ENCODE data around the gene SRCAP.

Gene SRCAP

GRCh38 chr16:30678586-30678970 lies 20.4 kb upstream of the SRCAP start:
- Histone ChIP-seq H3K9me2 (ENCODE audit: low read depth, low read length) (no peaks in the 10 kb centered on the region), H3K4me1 (ENCODE audit: insufficient read depth, low read length, severe bottlenecking) (no peaks in the 10 kb centered on the region), H3K79me2 (ENCODE audit: insufficient read depth, low read length) (no peaks in the 10 kb centered on the region), H3K27me3 (ENCODE audit: insufficient read depth, low read length) (no peaks in the 10 kb centered on the region), H3K9me3 (ENCODE audit: low read length) (no peaks in the 10 kb centered on the region), H4K20me1 (ENCODE audit: insufficient read depth, low read length) (no peaks in the 10 kb centered on the region), H3K4me2 (ENCODE audit: low read length) (no peak overlapping the region), H3F3A (ENCODE audit: insufficient read depth, low read length) (no peaks in the 10 kb centered on the region), H2AFZ (ENCODE audit: low read length) (no peak overlapping the region), H3K27ac (ENCODE audit: low read depth, low read length, poor library complexity, severe bottlenecking) (no peak overlapping the region), H3K9ac (ENCODE audit: low read length) (no peak overlapping the region), H3K36me3 (ENCODE audit: insufficient read depth, low read length) (no peaks in the 10 kb centered on the region), H3K4me3 (ENCODE audit: low read depth, low read length, poor library complexity, severe bottlenecking) (no peak overlapping the region)
- TF ChIP-seq CTCF (IDR thresholded peaks at IDR 0.05; ENCODE audit: low read length) (no peak), EZH2 (IDR thresholded peaks at IDR 0.05; ENCODE audit: borderline replicate concordance, low read length) (no peak)

GRCh38 chr16:30680326-30680725 lies 18.6 kb upstream of the SRCAP start:
- Histone ChIP-seq H3K4me1 (ENCODE audit: insufficient read depth, low read length, severe bottlenecking) (no peaks in the 10 kb centered on the region), H3K4me3 (ENCODE audit: low read depth, low read length, poor library complexity, severe bottlenecking) (no peak overlapping the region), H3K9me3 (ENCODE audit: low read length) (no peaks in the 10 kb centered on the region), H3K9ac (ENCODE audit: low read length) (no peak overlapping the region), H3K27me3 (ENCODE audit: insufficient read depth, low read length) (no peaks in the 10 kb centered on the region), H3K79me2 (ENCODE audit: insufficient read depth, low read length) (no peaks in the 10 kb centered on the region), H3K27ac (ENCODE audit: low read depth, low read length, poor library complexity, severe bottlenecking) (no peak overlapping the region), H4K20me1 (ENCODE audit: insufficient read depth, low read length) (no peaks in the 10 kb centered on the region), H2AFZ (ENCODE audit: low read length) (no peak overlapping the region), H3K9me2 (ENCODE audit: low read depth, low read length) (no peaks in the 10 kb centered on the region), H3K36me3 (ENCODE audit: insufficient read depth, low read length) (no peaks in the 10 kb centered on the region), H3K4me2 (ENCODE audit: low read length) (no peak overlapping the region), H3F3A (ENCODE audit: insufficient read depth, low read length) (no peaks in the 10 kb centered on the region)
- TF ChIP-seq EZH2 (IDR thresholded peaks at IDR 0.05; ENCODE audit: borderline replicate concordance, low read length) (no peak), CTCF (IDR thresholded peaks at IDR 0.05; ENCODE audit: low read length) (no peak)

DNA sequence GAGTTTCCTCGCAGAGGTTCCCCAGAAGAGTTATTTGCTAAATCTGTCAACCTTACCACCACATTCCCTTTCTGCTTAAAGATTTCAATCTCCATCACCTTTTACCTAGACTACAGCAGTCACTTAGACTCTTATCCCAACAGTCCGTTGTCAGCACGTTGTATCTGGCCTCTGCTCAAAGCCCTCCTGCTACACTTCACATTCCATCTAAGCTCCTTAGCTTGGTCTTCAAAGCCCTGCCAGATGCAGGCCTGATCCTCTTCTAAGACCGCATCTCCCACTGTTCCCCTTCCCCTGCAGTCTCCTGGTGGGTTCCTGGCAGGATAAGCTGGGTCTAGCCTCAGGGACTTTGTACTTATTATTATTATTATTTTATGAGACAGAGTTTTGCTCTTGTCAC lies 10.3 kb upstream of the SRCAP start:
- Histone ChIP-seq H3K4me1 (ENCODE audit: insufficient read depth, low read length, severe bottlenecking) (peaks cover 4% of the 10 kb centered on the region), H3K9me3 (ENCODE audit: low read length) (no peaks in the 10 kb centered on the region), H3K4me2 (ENCODE audit: low read length) (no peak overlapping the region), H3K4me3 (ENCODE audit: low read depth, low read length, poor library complexity, severe bottlenecking) (no peak overlapping the region), H2AFZ (ENCODE audit: low read length) (no peak overlapping the region), H3K79me2 (ENCODE audit: insufficient read depth, low read length) (no peaks in the 10 kb centered on the region), H4K20me1 (ENCODE audit: insufficient read depth, low read length) (no peaks in the 10 kb centered on the region), H3K9me2 (ENCODE audit: low read depth, low read length) (no peaks in the 10 kb centered on the region), H3K9ac (ENCODE audit: low read length) (no peak overlapping the region), H3K27ac (ENCODE audit: low read depth, low read length, poor library complexity, severe bottlenecking) (no peak overlapping the region), H3K36me3 (ENCODE audit: insufficient read depth, low read length) (no peaks in the 10 kb centered on the region), H3K27me3 (ENCODE audit: insufficient read depth, low read length) (no peaks in the 10 kb centered on the region), H3F3A (ENCODE audit: insufficient read depth, low read length) (no peaks in the 10 kb centered on the region; the same call in 1 of the 2 replicates)
- TF ChIP-seq EZH2 (IDR thresholded peaks at IDR 0.05; ENCODE audit: borderline replicate concordance, low read length) (no peak), CTCF (IDR thresholded peaks at IDR 0.05; ENCODE audit: low read length) (no peak)

Data from OCI-LY1 (cell line).